Measurements from ENCODE around the gene KLF13.

- TF ChIP-seq CTCF (IDR thresholded peaks at IDR 0.05 in 4 of 5, conservative IDR thresholded peaks at IDR 0.05 in 1 of 5) (peak in 3 of 5 experiments; percentile 13 to 30 (median 17)), POLR2A (IDR thresholded peaks at IDR 0.05) (peak in 1 of 2 donors; percentile 36)
These were observed 39.1 kb downstream of the KLF13 start for GRCh38 chr15:31365655-31366127.
